ENCODE measurements around the gene EME1.

The EME1 gene

GRCh38 chr17:50348522-50349242, 24.3 kb upstream of the EME1 start:
- no peak for DNase-seq

- no peak for DNase-seq
These were observed 23.8 kb upstream of the EME1 start for GRCh38 chr17:50349243-50349600.

GRCh38 chr17:50350733-50351132, 22.3 kb upstream of the EME1 start:
- no peak for DNase-seq

- DNase-seq: no peak
These were observed 20.8 kb upstream of the EME1 start for GRCh38 chr17:50352072-50352692.

- DNase-seq: no peak
These were observed 20.1 kb upstream of the EME1 start for GRCh38 chr17:50352693-50353599.

GRCh38 chr17:50353600-50354195, 19.3 kb upstream of the EME1 start:
- no peak for DNase-seq

GRCh38 chr17:50354198-50354597, 18.8 kb upstream of the EME1 start:
- DNase-seq: no peak

GRCh38 chr17:50354776-50355175, 18.3 kb upstream of the EME1 start:
- DNase-seq: no peak

GRCh38 chr17:50355336-50355700, 17.7 kb upstream of the EME1 start:
- no peak for DNase-seq

- DNase-seq: no peak
These were observed 17.2 kb upstream of the EME1 start for GRCh38 chr17:50355701-50356341.

GRCh38 chr17:50356418-50356817, 16.6 kb upstream of the EME1 start:
- no peak for DNase-seq

- no peak for DNase-seq
These were observed 16.0 kb upstream of the EME1 start for GRCh38 chr17:50356892-50357510.

- no peak for DNase-seq
These were observed 14.9 kb upstream of the EME1 start for GRCh38 chr17:50358177-50358576.

- DNase-seq: no peak
These were observed 13.9 kb upstream of the EME1 start for GRCh38 chr17:50359005-50359699.

- DNase-seq: no peak
These were observed 13.0 kb upstream of the EME1 start for GRCh38 chr17:50359998-50360461.

GRCh38 chr17:50360486-50361115, 12.4 kb upstream of the EME1 start:
- no peak for DNase-seq

- peak; percentile 57 for DNase-seq
These were observed 11.2 kb upstream of the EME1 start for GRCh38 chr17:50361561-50362480.

GRCh38 chr17:50362661-50363060, 10.4 kb upstream of the EME1 start:
- DNase-seq: no peak

GRCh38 chr17:50363217-50364060, 9.6 kb upstream of the EME1 start:
- DNase-seq: no peak

Measured in stimulated activated CD4-positive, alpha-beta T cell treated with anti-CD3 and anti-CD28 coated beads, Interleukin-1b, Interleukin-23, amount 100 ng/mL, for 48 hours (primary cell).